ENCODE results near the gene SPDYE3.

Gene SPDYE3

GRCh38 chr7:100367676-100368613 is 60.4 kb downstream of the SPDYE3 start:
- Histone ChIP-seq H3K9me2 (replicated peaks; ENCODE audit: control insufficient read depth, low read length) (no peaks in the 10 kb centered on the region), H3K27ac (ENCODE audit: low read depth, low read length) (peak overlapping the region; percentile 92), H3K79me2 (ENCODE audit: control insufficient read depth, low read length) (no peaks in the 10 kb centered on the region), H3K4me1 (ENCODE audit: control insufficient read depth, low read length) (peaks cover 87% of the 10 kb centered on the region), H3K36me3 (ENCODE audit: control insufficient read depth, low read length) (peaks cover 23% of the 10 kb centered on the region), H4K20me1 (ENCODE audit: control insufficient read depth, insufficient read depth, low read depth, low read length) (no peaks in the 10 kb centered on the region), H3K27me3 (ENCODE audit: control insufficient read depth, low read length) (no peaks in the 10 kb centered on the region), H3F3A (ENCODE audit: control insufficient read depth, insufficient read depth) (peaks cover 53% of the 10 kb centered on the region), H3K4me2 (ENCODE audit: low read length) (peak overlapping the region; percentile 71), H3K4me3 (ENCODE audit: low read length) (peak overlapping the region; percentile 56), H3K9me3 (ENCODE audit: control insufficient read depth, insufficient read depth, low read length) (no peaks in the 10 kb centered on the region)
- TF ChIP-seq, protein P1, sequence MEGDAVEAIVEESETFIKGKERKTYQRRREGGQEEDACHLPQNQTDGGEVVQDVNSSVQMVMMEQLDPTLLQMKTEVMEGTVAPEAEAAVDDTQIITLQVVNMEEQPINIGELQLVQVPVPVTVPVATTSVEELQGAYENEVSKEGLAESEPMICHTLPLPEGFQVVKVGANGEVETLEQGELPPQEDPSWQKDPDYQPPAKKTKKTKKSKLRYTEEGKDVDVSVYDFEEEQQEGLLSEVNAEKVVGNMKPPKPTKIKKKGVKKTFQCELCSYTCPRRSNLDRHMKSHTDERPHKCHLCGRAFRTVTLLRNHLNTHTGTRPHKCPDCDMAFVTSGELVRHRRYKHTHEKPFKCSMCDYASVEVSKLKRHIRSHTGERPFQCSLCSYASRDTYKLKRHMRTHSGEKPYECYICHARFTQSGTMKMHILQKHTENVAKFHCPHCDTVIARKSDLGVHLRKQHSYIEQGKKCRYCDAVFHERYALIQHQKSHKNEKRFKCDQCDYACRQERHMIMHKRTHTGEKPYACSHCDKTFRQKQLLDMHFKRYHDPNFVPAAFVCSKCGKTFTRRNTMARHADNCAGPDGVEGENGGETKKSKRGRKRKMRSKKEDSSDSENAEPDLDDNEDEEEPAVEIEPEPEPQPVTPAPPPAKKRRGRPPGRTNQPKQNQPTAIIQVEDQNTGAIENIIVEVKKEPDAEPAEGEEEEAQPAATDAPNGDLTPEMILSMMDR (IDR thresholded peaks at IDR 0.05; ENCODE audit: low read depth, low read length, poor library complexity, severe bottlenecking): no peak
- no peak for TF ChIP-seq EZH2phosphoT487 (IDR thresholded peaks at IDR 0.05; ENCODE audit: borderline replicate concordance, low read length)

GRCh38 chr7:100369105-100369504 is 61.6 kb downstream of the SPDYE3 start:
- no peaks in the 10 kb centered on the region for H3K79me2 ChIP-seq (ENCODE audit: control insufficient read depth, low read length)
- peak overlapping the region; percentile 92 for H3K27ac ChIP-seq (ENCODE audit: low read depth, low read length)
- no peak for TF ChIP-seq EZH2phosphoT487 (IDR thresholded peaks at IDR 0.05; ENCODE audit: borderline replicate concordance, low read length)
- peaks cover 14% of the 10 kb centered on the region for H3K36me3 ChIP-seq (ENCODE audit: control insufficient read depth, low read length)
- H3F3A ChIP-seq (ENCODE audit: control insufficient read depth, insufficient read depth): peaks cover 46% of the 10 kb centered on the region
- peak overlapping the region; percentile 71 for H3K4me2 ChIP-seq (ENCODE audit: low read length)
- no peaks in the 10 kb centered on the region for H4K20me1 ChIP-seq (ENCODE audit: control insufficient read depth, insufficient read depth, low read depth, low read length)
- no peaks in the 10 kb centered on the region for H3K9me3 ChIP-seq (ENCODE audit: control insufficient read depth, insufficient read depth, low read length)
- H3K4me1 ChIP-seq (ENCODE audit: control insufficient read depth, low read length): peaks cover 98% of the 10 kb centered on the region
- H3K9me2 ChIP-seq (replicated peaks; ENCODE audit: control insufficient read depth, low read length): no peaks in the 10 kb centered on the region
- H3K27me3 ChIP-seq (ENCODE audit: control insufficient read depth, low read length): no peaks in the 10 kb centered on the region
- peak overlapping the region; percentile 56 for H3K4me3 ChIP-seq (ENCODE audit: low read length)

DNA sequence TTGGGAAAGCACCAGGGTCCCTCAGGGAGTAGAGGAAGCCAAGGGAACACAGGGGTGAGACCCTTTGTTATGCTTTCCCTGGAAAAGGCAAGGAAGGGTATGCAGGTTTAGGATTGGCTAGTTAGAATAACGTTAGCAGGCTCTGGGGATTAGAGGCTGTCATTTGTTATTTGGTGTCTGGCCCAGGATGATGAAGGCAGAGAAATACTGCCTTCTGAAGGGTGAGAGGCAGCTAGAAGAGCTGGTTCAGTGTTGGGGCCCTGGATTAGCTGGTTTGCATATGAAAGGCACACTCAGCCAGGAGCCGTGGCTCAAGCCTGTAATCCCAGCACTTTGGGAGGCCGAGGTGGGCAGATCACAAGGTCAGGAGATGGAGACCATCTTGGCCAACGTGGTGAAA is 62.8 kb downstream of the SPDYE3 start:
- H4K20me1 ChIP-seq (ENCODE audit: control insufficient read depth, insufficient read depth, low read depth, low read length): no peaks in the 10 kb centered on the region
- TF ChIP-seq, protein P1 (IDR thresholded peaks at IDR 0.05; ENCODE audit: low read depth, low read length, poor library complexity, severe bottlenecking): no peak
- TF ChIP-seq EZH2phosphoT487 (IDR thresholded peaks at IDR 0.05; ENCODE audit: borderline replicate concordance, low read length): no peak
- peak overlapping the region; percentile 71 for H3K4me2 ChIP-seq (ENCODE audit: low read length)
- H3F3A ChIP-seq (ENCODE audit: control insufficient read depth, insufficient read depth): peaks cover 38% of the 10 kb centered on the region
- H3K4me3 ChIP-seq (ENCODE audit: low read length): peak overlapping the region; percentile 56; the same call in 1 of the 2 replicates
- H3K79me2 ChIP-seq (ENCODE audit: control insufficient read depth, low read length): no peaks in the 10 kb centered on the region
- H3K4me1 ChIP-seq (ENCODE audit: control insufficient read depth, low read length): peaks cover 97% of the 10 kb centered on the region
- H3K27me3 ChIP-seq (ENCODE audit: control insufficient read depth, low read length): no peaks in the 10 kb centered on the region
- H3K9me3 ChIP-seq (ENCODE audit: control insufficient read depth, insufficient read depth, low read length): no peaks in the 10 kb centered on the region
- H3K27ac ChIP-seq (ENCODE audit: low read depth, low read length): peak overlapping the region; percentile 92
- H3K9me2 ChIP-seq (replicated peaks; ENCODE audit: control insufficient read depth, low read length): no peaks in the 10 kb centered on the region
- peaks cover 5% of the 10 kb centered on the region; the same call in 1 of the 2 replicates for H3K36me3 ChIP-seq (ENCODE audit: control insufficient read depth, low read length)

- Histone ChIP-seq H3F3A (ENCODE audit: control insufficient read depth, insufficient read depth) (peaks cover 35% of the 10 kb centered on the region), H4K20me1 (ENCODE audit: control insufficient read depth, insufficient read depth, low read depth, low read length) (no peaks in the 10 kb centered on the region), H3K27me3 (ENCODE audit: control insufficient read depth, low read length) (no peaks in the 10 kb centered on the region), H3K4me1 (ENCODE audit: control insufficient read depth, low read length) (peaks cover 93% of the 10 kb centered on the region), H3K36me3 (ENCODE audit: control insufficient read depth, low read length) (peaks cover 4% of the 10 kb centered on the region; the same call in 1 of the 2 replicates), H3K4me2 (ENCODE audit: low read length) (no peak overlapping the region), H3K9me3 (ENCODE audit: control insufficient read depth, insufficient read depth, low read length) (no peaks in the 10 kb centered on the region), H3K27ac (ENCODE audit: low read depth, low read length) (no peak overlapping the region), H3K79me2 (ENCODE audit: control insufficient read depth, low read length) (no peaks in the 10 kb centered on the region), H3K9me2 (replicated peaks; ENCODE audit: control insufficient read depth, low read length) (no peaks in the 10 kb centered on the region), H3K4me3 (ENCODE audit: low read length) (no peak overlapping the region)
- no peak for TF ChIP-seq EZH2phosphoT487 (IDR thresholded peaks at IDR 0.05; ENCODE audit: borderline replicate concordance, low read length)
- TF ChIP-seq, protein P1 (IDR thresholded peaks at IDR 0.05; ENCODE audit: low read depth, low read length, poor library complexity, severe bottlenecking): no peak
Measured at GRCh38 chr7:100370746-100371145, 63.2 kb downstream of the SPDYE3 start.

Measured in DOHH2 (cell line).